Measurements from ENCODE around the gene SETX. TPM values are rescaled to one million over a fixed set of nuclear protein-coding genes. Genes with fewer than 3 reads are reported as not detected.

SETX gene
- total RNA-seq, 1 experiment from 2014 or later, result 44.3 TPM

DNA sequence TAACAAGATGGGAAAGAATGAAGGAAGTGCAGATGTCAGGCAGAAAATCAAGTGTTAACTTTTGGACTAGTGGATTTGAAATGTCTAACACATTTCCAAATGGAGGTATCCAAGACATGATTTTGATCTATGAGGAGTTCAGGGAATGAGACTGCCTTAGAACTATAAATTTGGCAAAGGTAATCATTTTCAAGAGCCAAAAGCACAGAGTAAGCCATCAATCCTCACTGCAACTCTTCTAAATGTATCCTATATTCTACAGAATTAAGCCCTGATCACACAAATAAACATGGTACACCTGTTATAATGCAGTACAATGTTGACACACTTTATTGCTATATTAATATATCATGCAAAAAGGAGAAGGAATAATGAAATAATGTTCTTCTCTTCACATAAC lies 55.6 kb downstream of the SETX start:
- no peaks in the 10 kb centered on the region for H3K27me3 ChIP-seq (ENCODE audit: insufficient read depth, low read length)
- no peak overlapping the region for H2BK120ac ChIP-seq (ENCODE audit: low read depth, low read length, poor library complexity, severe bottlenecking)
- Mint-ChIP-seq H3K4me3 (no peak overlapping the region), H3K4me1 (peaks cover 6 to 14% of the 10 kb centered on the region in 2 experiments), H3K36me3 (ENCODE audit: insufficient read depth in 1 of 3, low read depth in 3 of 3) (peaks cover 41 to 84% (median 79%) of the 10 kb centered on the region in 3 experiments), H3K9me3 (no peaks in the 10 kb centered on the region), H3K27ac (no peak overlapping the region), H3K27me3 (ENCODE audit: low read depth) (no peaks in the 10 kb centered on the region)
- H3K79me1 ChIP-seq (ENCODE audit: insufficient read depth, low read depth, low read length, poor library complexity, severe bottlenecking), result no peaks in the 10 kb centered on the region
- no peak overlapping the region for H3K27ac ChIP-seq (ENCODE audit: insufficient read length, low read depth, low read length)
- no peaks in the 10 kb centered on the region for H3K9me3 ChIP-seq (ENCODE audit: control insufficient read depth, low read depth, low read length)
- H3K9ac ChIP-seq (ENCODE audit: extremely low read depth, insufficient read length, low read length), result no peak overlapping the region
- no peak overlapping the region for H3K56ac ChIP-seq (ENCODE audit: insufficient read length, low read depth, low read length)
- H3K4me1 ChIP-seq (ENCODE audit: insufficient read depth, low read length), result peaks cover 3% of the 10 kb centered on the region; the same call in 1 of the 2 replicates
- H3K23me2 ChIP-seq (ENCODE audit: insufficient read length, low read depth, low read length, poor library complexity, severe bottlenecking), result no peaks in the 10 kb centered on the region
- no peak overlapping the region for H4K5ac ChIP-seq (ENCODE audit: insufficient read length, low read depth, low read length)
- no peak overlapping the region for H2BK5ac ChIP-seq (ENCODE audit: insufficient read length, low read length)
- no peaks in the 10 kb centered on the region for H3K79me2 ChIP-seq (ENCODE audit: insufficient read depth, low read length)
- H2AFZ ChIP-seq (ENCODE audit: low read length), result no peak overlapping the region
- no peak overlapping the region for H2BK15ac ChIP-seq (ENCODE audit: low read depth, low read length)
- H3T11ph ChIP-seq (ENCODE audit: low read length), result no peak overlapping the region
- no peaks in the 10 kb centered on the region for H4K20me1 ChIP-seq (ENCODE audit: control insufficient read depth, insufficient read depth, insufficient read length)
- no peak overlapping the region for H2AK5ac ChIP-seq (ENCODE audit: insufficient read length, low read length)
- H2BK20ac ChIP-seq (ENCODE audit: low read depth, low read length, poor library complexity, severe bottlenecking), result no peak overlapping the region
- TF ChIP-seq, protein P1, sequence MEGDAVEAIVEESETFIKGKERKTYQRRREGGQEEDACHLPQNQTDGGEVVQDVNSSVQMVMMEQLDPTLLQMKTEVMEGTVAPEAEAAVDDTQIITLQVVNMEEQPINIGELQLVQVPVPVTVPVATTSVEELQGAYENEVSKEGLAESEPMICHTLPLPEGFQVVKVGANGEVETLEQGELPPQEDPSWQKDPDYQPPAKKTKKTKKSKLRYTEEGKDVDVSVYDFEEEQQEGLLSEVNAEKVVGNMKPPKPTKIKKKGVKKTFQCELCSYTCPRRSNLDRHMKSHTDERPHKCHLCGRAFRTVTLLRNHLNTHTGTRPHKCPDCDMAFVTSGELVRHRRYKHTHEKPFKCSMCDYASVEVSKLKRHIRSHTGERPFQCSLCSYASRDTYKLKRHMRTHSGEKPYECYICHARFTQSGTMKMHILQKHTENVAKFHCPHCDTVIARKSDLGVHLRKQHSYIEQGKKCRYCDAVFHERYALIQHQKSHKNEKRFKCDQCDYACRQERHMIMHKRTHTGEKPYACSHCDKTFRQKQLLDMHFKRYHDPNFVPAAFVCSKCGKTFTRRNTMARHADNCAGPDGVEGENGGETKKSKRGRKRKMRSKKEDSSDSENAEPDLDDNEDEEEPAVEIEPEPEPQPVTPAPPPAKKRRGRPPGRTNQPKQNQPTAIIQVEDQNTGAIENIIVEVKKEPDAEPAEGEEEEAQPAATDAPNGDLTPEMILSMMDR (conservative IDR thresholded peaks at IDR 0.05), result no peak
- no peak overlapping the region for H3K4ac ChIP-seq (ENCODE audit: low read depth, low read length)
- H3K23ac ChIP-seq (ENCODE audit: insufficient read length, low read depth, low read length), result no peak overlapping the region
- H3K4me2 ChIP-seq (ENCODE audit: insufficient read depth, insufficient read length, low read length), result no peak overlapping the region
- H2BK12ac ChIP-seq (ENCODE audit: insufficient read length, low read depth, low read length), result no peak overlapping the region
- H3K18ac ChIP-seq (ENCODE audit: insufficient read length, low read depth, low read length), result no peak overlapping the region
- H4K91ac ChIP-seq (ENCODE audit: insufficient read length, low read depth, low read length), result no peak overlapping the region
- H3K14ac ChIP-seq (ENCODE audit: insufficient read depth, low read length), result no peak overlapping the region
- DNase-seq, result no peak
- H4K8ac ChIP-seq (replicated peaks; ENCODE audit: insufficient read length, low read depth, low read length), result no peak overlapping the region
